ENCODE measurements around the gene TNPO3.
"Not testable (repeated sequence)": the region's sequence is repeated elsewhere in the genome, so short reads cannot be mapped to it uniquely, and the experiment has no call there.

Gene TNPO3

GRCh38 chr7:128919881-128920799 is 134.8 kb downstream of the TNPO3 start:
- ATAC-seq = no peak

GRCh38 chr7:128919241-128919640 is 135.7 kb downstream of the TNPO3 start:
- no peak for ATAC-seq

DNA sequence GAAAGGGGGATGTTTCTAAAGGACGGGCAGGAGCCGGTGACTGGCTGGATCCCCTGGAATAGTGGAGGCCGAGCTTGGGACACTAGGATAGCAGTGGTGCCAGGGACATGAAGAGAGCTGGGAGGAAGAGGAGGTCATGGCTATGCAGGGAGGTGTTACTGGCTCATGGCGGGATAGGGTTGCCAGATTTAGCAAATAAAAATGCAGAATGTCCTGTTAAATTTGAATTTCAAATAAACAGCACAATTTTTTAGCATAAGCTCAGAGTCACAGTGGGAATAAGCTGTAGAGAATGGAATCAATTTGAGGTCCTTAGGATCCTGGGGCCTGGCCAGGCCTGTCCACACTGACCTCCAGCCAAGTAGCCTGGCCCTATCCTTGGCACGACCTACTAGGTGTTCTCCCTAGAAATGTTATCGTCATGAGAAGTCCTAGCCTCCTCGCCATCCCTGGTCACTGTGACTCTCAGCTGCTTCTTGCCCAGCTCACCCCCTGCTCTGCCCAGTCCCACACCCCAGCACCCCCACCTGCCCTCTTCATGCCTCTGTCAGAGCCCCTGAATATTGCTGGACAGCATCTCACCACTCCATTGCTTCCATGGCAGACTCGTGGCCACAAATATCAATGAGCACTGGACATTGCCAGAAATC is 136.8 kb downstream of the TNPO3 start:
- no peak for ATAC-seq

GRCh38 chr7:128917122-128917521 is 137.8 kb downstream of the TNPO3 start:
- no peak for ATAC-seq

GRCh38 chr7:128916643-128916915 is 138.3 kb downstream of the TNPO3 start:
- no peak for ATAC-seq

DNA sequence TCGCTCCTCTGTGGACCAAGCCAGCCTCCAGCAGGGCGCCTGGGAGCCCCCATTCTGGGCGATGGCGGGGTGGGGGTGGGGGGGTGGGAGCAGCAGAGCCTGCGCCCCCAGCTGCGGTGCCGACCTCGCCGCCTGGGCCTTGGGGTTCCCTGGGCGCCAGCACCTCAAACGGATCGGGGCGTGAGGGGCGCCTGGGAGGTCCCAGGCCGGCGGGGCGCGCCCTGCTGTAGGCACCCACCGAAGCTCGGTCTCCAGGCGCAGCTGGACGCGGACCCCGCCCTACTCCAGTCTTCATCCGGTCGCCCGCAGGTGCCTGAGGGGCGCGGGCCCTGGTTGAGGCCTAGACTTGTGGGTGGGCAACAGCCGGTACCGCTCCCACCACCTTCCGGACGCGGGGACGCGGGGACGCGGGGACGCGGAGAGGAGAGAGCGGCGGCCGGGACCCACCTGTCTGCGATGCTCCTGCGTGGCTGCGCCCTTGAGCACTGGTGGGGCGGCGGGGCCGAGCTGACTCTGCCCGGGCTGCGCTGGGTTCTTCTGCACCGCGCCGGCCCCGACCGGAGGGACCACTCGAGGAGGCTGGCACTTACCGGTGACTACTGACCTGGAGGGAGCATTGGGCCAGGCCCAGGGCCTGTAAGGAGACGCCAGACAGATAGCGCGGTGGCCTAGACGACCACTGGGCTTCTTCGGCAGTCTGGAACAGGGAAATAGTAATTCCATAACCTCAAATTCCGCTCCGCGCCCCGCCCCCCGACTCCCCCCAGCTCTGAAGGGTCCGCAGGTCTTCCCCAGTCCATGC is 138.9 kb downstream of the TNPO3 start:
- no peak for ATAC-seq

- no peak for ATAC-seq
Observed at GRCh38 chr7:128915271-128915819, 139.6 kb downstream of the TNPO3 start.

DNA sequence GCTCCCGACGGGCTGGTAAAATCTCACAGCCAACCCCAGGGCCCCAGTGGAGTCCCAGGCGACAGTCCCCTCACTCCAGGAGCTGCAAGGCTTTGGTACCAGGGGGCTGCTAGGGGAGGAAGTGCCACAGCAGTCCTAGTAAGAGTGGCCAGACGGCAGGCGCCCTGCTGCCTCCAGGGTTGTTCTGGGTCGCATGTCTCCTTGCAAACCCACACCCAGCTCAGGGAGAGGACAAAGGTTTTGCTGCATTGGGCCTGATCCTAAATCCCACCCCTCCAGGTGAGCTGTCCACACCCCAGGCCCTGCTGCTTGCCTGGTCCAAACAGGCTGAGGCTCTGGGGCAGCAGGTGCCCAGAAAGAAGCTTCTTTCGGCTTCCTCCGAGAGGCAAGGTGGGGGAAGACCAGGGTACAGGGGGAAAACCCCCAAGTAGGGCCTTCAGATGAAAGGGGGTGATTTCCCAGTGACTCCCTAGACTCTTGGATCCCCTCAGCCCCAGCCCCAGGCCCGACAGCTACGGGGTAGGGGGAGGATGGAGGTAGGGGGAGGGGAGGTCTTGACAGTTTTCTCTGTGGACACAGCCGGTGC is 140.3 kb downstream of the TNPO3 start:
- peak; percentile 59 to 75 for ATAC-seq

GRCh38 chr7:128913870-128914565 is 140.9 kb downstream of the TNPO3 start:
- no peak for ATAC-seq

DNA sequence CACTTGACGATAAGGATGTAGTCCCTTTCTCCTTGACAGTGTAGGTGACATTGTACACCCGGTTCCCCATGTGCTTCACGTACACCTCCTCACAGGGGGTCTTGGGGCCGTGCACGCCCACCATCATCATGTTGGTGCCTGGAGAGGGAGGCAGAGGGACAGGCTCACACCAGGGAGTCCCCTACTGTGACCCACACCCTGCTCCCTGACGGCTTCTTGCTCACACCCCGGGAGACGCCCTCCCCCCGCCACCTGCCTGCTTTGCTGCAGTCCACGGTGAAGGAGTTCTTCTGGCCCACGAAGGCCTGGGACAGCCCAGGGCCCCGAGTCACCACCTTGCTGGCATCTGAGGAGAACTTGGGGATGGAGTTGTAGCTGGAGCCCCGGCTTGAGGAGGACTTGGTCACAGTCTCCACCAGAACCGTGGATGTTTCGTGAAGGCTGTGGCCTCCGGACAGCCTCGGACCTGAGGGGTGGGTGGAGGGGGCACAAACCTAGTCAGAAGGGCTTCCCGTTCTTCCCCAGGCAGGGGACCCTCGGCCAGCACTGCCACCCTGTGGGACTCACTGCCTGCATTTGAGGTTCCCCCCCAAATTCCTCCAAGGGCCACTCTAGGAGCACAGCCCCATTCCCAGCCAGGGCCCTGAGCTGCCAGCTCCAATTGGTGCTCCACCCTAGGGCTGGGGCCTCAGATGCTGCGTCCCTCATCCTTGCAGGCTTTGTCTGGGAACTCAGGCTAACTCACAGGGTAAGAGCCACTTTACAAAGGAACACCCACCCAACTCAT is 142.0 kb downstream of the TNPO3 start:
- not testable (repeated sequence) for ATAC-seq

- no peak for ATAC-seq
Observed at GRCh38 chr7:128912281-128912680, 142.6 kb downstream of the TNPO3 start.

DNA sequence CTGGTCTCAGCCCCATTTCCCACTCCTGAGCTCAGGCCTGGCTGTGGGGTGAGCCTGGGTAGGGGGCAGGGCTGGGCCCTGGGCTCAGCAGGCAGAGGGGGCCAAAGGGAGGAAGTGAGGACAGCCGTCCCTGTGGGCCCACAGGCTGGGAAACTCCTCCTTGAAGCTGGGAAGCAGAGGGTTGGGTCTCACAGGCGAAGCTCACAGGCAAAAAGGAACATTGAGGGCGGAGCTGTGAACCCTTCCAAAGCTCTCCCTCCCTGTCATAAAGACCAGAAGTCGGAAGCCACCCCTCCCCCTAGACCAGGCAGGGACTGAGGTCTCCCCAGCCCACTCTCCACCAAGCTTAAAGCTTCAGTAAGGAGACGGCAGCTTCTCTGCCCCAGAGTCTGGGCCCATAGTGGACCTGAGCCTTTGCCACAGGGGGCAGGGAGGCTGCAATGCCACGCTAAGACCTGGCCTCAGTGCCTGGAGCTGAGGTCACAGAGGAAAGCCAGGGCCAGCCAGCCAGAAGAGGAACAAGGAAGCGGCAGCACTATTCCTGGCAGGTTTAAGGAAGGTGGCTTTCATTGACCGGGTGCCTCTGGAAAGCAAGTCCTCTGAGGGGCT is 143.4 kb downstream of the TNPO3 start:
- no peak for ATAC-seq

DNA sequence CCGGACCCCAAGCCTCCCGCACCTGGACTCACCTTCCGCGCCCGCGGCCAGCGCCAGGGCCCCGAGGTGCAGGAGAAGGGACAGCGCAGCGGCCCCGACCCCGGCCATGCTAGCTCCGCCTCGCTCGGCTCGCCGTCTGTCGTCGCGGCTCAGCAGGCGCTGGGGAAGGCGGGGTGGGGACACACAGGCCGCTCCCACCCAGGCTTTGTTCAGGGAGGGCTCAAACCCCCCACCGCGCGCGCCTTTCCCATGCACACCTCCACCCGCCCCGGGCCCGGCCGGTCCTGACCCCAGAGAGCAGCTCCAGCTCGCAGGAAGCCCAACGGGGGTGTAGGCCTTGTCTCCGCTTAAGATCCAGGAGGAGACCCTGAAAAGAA is 144.4 kb downstream of the TNPO3 start, which contains the start of gene KCP:
Gene KCP (minus strand): TSS at position 141 of the 377 bp plus-strand sequence. CDS start 33 bp downstream, at position 108.
- ATAC-seq = no peak

GRCh38 chr7:128909625-128910568 is 145.0 kb downstream of the TNPO3 start:
- ATAC-seq = no peak

- no peak for ATAC-seq
Observed at GRCh38 chr7:128908750-128909624, 145.9 kb downstream of the TNPO3 start.

GRCh38 chr7:128906766-128907559 is 147.9 kb downstream of the TNPO3 start:
- ATAC-seq = no peak

GRCh38 chr7:128906001-128906765 is 148.7 kb downstream of the TNPO3 start:
- ATAC-seq = no peak
